SKM-1 (cell line): ENCODE data around the gene PKD1L1.

ENCODE experiments used
- DNase-seq: peaks from one replicate; lab custom pipeline; 2025; ENCODE audit not compliant: unreplicated experiment; lab: John Stamatoyannopoulos, UW

PKD1L1 gene

DNA sequence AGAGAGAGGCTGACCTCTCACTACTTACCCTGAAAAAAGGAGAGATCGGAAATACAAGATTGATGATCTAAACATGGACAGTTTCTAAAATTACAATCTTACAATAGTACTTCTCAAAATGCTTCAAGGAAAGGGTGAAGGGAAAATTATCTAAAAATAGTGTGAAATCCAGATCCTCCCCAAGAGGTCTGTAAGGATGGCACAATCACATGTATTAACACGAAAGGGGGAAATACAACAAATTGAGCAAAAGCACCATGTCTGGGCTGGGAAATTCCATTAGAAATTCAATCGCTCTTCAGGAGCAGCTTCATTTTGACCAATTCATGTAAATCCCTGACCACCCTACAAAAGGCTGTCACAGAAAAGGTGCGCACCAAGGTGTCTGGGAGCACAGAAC lies 67.0 kb downstream of the PKD1L1 start:
- DNase-seq, result no peak

DNA sequence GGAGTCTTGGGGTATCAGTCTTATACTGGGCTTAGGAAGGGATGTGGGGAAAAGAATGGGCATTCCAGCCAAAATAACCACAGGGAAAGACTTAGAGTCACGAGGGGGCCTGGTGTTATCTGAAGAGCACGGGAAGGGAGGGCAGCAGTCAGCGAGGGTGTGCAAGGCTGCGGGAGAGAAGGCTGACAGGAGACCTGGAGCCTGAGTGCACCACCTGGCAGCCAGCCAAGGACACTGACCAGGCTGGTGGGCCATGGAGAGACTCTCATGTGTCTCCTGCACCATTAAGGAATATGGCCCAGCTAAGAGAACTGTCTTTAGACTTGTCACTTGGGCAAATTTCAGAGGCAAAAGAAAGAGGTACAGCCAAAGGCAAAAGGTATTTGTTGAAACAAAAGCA lies 69.6 kb downstream of the PKD1L1 start:
- DNase-seq, result no peak

DNA sequence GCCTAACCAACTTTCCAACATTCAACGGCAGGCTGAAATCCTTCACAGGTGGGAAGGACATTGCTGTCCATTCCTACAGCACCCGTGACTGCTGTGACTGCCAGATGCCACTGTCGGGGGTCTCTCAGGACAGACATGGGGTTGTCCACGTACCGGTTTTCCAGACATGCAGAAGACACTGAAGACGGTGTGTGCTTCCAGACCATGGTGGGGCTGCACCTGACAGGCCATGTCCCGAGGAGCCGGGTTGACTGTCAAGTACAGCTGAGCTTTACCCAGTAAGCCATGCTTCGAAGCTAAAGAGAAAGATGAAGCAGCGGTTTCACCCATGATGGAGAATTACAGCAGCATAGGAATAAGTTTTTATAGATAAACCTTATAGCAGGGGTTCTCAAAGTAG lies 70.9 kb downstream of the PKD1L1 start:
- no peak for DNase-seq

DNA sequence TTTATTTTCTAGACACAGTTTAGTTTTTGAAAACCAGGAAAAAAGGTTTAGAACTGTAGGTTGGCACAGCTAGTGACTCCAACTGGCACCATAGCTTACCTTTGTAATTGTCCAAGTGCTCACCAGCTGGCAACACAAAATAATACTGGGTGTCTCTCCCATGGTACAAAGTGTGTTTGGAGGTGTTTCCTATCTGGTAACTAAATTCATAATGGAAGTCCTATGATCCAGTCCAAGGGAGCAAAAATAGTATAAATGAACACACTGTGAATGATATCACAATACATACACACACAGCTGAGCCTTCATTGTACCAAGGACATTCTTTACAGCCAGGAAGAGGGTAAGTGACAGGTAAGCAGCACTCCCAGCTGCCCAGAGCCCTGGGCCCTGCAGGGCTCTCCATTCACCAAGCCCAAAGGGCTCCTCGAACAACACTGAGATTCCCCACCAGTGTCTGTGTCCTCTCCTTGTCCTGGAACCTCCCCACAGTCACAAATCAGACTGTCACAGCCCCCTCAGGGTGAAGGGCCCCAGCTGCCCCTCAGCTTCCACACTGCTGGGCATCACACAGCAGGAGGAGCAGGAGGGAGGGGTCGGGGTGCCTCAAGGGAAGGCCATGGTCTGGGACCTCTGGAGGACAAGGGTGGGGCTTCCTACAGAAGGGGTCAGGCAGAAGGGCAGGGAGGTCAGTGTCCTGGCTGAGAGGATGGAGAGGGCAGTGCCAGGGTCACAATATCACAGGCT lies 72.1 kb downstream of the PKD1L1 start:
- DNase-seq, result no peak

DNA sequence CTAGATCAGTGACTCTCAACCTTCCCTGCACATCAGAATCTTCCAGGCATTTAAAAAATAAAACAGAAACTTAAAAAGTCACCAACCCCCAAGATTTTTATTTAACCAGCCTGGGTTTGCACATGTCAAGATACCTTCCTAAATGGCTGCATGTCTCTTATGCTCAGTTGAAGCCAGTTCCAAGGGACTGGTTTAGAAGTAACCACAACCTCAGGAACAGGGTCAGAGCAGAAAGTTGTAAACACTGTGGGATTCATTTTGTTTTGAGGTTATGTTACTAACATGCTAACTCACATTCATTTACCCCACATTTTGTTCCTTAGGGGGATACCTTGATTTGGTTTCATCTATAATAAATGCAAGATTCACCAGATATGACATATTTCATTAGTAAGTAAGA lies 72.9 kb downstream of the PKD1L1 start:
- DNase-seq, result no peak

DNA sequence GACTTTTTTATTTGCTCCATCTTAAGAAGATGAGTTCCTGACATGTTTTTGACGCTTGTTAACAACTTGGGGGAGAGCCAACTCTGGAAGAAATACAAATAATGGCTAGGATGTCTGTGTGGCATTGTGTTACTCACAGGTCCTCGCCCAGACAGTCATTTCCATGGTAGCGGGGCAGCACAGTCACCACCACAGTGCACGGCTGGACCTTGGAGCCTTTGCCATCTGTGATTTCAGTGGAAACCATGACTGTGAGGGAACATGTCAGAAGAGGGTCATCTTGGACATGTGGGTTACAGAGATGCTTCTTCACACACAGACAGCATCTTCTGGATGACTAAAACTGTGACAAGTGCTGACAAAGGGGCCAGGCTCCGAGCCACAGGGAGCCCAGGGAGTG lies 74.5 kb downstream of the PKD1L1 start:
- DNase-seq, result no peak

DNA sequence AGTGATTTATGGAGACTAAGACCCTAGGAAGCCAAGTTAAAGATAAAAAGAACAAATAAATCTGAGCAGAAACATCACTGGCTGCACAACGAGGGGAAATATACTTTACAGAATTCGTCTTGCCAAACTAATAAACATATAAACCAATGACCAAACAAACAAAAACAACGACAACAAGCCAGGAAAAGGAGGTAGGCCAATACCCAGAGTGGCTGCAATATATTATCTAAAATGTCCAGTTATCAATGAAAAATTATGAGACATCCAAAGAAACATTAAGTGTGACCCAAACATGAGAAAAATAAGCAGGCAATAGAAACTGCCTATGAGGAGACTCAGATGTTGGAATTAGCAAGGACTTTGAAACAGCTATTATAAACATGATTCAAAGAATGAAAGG lies 81.0 kb downstream of the PKD1L1 start:
- no peak for DNase-seq

DNA sequence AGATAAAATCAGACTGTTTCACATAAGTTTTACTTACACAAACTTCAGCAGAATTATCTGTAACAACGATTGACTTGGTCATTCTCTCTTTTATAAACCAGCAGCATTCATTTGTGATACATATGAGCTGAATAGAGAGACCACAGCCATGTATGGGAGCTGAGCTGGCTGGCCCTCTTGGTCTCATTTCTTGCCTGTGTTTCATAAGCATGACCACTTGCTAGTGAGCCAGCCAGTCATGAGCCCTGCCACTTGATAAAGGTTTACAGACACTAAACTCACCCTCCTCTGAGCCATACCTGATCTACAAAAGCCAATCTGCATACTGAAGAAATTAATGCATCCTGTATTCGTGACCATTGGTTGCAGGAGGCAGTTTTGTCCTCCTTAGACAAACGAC lies 82.1 kb downstream of the PKD1L1 start:
- no peak for DNase-seq

DNA sequence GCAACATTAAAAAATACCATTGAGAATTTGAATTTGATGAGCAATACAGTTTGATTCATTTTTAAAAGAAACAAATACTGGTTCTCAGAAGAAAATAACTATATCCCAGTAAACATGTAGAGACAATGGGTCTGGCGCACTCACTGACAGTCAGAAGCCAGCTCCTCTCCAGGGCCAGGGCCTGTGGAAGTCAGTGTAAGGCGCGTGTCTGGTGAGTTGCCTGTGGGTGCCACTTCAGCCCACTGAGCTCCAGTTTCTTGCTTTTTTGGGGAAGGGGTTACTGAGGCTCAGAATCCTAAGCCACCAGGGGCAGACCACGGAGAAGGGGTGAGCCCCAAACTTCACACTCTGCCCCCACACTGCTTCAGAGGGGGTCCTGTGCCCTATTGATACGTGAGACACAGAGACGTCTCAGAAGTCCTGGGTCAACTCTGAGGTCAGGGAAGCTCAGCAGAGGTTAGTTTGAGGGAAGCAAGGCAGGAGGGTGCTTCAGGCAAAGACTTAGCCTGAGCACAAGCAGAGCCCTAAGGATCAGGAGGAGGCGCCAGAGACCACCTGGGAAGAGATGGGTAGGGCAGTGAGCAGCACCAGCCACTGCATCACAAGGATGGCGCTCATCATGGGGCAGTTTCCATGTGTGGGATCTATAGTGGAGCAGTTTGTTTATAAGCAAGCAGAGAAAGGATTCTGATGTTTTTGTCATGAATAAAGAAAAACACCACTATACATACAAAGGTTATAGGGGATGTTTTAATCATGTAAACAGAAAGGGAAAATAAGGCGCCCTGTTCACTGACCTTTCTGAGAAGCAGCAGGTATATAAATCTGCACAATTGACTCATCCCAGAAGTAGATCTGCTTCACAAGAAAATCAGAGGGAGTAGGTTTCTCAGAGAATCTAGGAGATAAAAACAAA lies 95.7 kb downstream of the PKD1L1 start:
- no peak for DNase-seq

DNA sequence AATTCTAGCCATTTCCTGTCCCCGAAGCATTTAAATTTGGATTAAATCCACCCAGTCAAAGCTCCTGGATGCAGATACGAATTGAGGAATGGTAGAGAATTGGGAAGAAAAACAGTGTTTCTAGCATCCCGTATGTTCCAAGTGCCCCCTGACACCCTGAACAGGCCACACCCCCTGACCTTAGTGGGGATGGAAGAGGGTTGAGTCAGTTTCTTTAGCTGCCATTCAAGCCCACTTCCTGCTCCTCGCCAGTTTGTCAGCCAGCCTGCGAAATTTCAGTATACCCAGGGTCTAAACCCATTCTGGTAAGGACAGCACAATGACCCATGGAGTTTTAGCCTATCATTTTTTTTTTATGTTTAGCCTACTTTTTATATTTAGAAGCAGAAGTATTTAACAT lies 101.1 kb downstream of the PKD1L1 start:
- DNase-seq, result no peak

DNA sequence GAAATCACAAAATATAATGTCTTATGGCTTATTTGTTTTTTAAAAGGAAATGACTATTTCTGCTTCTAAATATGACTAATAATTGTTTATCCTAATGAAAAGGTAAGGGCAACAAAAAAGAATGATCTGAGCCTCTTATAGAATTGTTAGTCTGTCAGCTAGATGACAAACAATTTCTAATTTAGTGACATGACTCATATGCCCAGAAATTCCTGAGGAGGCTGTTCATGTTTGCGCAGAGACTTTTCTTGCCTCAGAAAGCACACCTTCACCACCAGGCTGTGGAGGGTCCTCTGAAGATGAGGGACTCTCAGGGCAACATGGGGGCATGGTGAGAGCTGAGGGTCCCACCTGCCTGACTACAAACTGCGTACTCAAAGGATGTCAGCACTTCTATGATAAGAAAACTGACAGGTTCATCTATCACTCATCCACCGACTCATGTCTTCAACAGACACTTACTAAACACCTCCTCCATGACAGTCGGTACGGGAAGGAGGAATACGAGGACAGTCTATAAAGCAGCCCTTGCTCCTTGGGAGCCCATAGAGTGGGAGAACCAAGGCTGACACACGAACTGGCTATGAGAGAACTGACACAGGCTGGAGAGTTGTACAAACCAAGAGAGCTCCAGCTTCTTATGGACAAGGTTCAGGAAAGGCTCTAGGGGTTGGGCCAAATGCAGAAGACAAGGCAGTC lies 102.0 kb downstream of the PKD1L1 start:
- no peak for DNase-seq

DNA sequence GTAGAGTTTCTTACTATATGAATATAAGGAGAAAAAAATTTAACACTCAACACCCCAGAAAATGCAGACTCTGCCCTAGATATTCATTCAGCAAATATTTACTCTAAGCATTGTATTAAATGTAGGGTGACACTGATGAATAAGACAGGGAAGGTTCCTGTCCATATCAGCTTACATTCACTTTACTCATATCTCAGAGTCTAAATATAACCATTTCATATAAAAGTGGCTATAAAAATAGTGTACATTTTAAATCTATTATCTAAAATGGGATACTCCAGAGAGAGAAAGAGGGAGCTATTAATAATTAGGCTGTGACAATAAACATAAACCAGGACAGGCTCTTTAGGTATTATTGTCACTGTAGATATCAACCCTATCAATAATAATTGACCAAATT lies 104.0 kb downstream of the PKD1L1 start:
- no peak for DNase-seq

DNA sequence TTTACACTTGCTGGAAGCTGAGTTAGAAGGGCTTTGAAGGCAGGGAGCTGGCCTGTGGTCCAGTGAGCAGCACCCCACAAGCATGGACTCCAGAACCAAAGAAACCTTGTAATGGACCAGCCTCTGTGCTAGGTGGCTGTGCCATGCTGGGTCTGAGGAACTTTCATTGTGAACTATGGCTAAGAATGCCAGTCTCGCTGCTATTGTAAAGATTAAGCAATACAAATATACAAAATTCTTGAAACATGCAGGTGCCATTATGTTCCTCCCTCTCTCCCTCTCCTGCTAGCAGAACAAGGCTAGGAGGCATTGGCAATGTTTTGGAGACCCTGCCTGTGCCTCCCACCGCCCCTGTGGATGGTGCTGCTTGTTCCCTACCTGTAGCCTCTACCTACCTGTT lies 105.0 kb downstream of the PKD1L1 start:
- DNase-seq, result no peak

DNA sequence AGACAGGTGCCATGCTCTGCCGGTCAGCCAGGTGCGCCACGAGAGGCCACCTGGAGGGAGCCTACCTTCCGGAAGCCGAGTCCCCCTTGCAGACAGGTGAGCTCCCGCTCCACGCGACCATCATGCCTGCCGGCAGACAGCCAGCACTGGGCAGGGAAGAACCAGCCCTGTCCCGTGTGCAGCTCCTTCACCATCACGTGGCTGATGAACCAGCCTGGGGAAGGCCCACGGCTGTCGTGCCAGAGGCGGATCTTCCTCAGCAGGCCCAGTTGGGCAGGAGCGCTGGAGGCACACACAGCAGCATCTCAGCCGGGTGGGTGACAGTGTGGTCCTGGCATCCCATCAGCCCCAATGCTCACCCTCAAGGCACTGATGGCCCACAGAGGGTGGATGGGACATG lies 108.9 kb downstream of the PKD1L1 start:
- no peak for DNase-seq

DNA sequence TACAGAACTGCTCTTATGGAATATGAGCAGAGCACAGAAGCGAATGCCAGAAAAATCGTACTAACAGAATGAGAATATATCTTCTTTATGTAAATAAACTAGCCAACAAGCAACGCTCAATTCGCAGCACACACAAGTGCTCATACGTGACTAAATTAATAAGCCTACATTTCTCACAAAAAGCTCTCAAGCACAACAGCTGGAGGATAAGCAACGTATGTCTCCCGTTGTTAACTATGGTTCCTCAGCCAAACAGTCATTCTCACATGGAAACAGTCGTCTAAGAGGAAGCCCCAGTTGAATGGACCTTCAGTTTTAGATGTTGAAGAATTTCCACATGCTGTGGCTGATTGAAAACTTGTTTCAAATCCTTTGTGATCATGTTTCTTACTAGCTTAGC lies 110.4 kb downstream of the PKD1L1 start:
- no peak for DNase-seq

DNA sequence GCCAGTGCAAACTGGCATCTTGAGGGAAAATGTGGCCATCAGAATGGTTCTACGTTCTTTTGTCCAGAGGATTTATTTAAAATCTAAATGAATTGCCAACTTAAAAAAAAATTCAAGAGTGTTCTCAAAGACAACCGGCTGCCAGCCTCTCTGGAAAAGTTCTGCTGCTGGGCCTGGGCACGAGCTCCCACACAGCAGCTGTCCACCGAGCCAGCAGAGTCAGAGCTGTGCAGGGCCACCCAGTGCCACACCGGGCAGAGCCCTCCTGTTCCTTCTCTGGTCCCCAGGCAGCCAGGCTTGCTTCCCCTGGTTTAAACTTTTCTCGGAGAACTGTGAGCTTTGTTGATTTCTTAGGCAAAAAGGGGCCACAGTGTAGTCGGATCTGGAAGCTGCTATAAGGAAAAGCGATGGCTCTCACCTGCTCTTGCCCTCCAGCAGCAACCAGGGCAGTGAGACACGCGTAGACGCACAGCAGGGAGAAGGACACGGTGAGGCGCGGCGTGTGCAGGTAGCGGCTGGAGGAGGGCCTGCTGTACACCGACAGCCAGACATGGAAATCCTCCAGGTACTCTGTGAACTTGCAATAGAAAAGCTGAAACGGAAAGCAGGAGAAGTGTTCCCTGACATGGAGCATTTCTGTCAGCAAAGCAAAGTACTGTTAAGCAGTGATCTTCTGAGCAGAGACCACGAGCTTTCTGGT lies 111.6 kb downstream of the PKD1L1 start:
- DNase-seq, result no peak

DNA sequence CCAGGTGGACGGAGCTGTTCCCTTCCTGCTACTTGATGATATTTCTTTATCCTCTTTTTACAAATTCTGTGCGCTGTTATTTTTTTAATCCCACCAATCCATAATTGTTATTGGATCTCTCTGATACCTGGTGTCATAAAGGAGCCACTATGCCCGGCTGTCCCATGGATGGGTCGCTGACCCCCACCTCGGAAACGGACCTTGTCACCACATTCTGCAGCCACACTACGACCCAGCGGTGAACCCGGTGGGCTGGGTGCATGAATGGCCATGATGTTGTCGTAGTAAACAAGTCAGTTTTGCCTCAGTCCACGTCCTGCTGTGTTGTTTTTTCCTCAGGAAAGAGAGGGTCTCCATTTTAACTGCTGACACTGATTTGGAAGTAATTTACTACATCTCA lies 112.2 kb downstream of the PKD1L1 start:
- no peak for DNase-seq

DNA sequence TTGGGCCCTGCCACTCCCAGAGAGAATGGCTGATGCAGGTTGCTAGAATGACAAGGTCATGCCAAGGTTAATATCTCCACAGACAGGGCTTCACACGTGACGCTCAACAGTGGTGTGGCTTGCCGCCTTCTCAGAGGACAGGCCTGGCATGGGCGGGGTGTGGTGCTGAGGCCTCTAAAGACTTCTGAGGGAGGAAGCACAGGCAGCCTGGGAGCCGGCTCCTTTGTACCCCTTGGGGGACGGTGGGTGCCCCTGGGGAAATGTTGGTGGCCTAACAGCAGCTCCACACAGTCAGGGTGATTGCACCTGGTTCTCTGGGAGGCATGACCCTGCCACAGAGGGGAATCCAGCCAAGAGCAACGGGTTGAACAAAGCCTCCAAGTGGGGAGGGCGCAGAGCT lies 115.1 kb downstream of the PKD1L1 start:
- DNase-seq, result no peak

DNA sequence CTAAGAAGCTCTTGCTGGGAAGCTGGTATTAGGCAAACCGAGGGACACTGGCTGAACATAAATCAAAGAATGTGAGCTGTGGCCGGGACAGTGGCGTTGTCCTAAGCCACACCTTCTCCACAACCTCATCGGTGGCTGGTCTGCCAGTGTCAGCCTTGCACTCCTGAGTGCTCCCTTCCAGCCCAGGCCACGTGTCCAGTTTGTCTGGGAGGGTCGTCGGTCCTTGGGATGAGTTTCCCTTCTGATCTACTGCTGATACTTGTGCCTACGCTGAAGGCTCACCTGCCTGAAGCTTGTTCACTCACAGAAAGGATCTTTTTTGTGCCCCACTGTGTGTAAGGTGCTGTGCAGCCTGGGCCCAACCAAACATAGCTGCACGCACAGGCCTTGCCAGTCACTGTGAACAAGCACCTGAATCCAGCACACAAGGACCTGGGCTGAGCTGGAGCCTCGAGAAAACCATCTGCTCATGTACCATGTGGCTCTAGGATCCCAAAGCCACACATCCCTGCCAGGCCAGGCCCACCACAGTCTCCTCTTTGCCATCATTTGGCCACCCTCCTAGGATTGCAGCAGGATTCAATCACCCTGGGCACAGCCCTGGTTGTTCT lies 116.1 kb downstream of the PKD1L1 start:
- DNase-seq, result no peak

DNA sequence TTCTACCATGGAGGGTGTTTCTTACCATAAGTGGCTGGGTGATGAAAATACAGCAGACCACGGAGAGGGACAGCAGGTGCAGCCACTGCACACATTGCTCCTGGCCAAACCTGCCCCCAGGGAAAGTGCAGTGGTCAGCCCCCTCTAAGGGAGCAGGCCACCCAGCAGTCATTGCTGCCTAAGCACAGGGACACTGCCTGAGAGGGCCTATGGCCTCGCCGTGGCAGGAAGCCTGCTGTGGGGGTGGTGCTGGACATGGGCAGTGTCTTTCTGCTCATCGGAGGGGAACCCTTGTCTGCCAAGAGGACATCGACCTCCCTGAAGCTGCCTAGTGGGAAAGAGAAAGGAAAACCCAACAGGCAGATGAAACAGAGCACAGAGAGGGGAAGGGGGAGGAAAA lies 118.3 kb downstream of the PKD1L1 start:
- no peak for DNase-seq

DNA sequence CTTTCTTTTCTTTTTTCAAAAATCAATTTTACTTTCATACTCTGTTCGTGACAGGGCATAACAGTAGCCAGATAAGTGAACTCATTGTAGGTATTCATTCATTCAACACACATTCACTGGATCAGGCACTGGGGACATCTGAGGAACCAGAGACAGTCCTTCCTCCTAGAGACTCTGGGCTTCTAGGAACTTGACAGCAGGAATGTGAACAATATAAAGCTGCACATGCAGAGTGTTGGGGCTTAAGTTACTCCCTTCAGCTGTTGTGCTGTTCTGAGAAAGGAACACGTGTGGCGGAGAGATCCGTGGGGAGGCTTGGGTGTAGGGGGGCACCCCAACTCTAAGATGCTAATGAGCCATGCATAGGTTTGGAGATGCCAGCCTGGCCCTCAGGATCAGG lies 120.4 kb downstream of the PKD1L1 start:
- no peak for DNase-seq
